Keratinocyte (primary cell): ENCODE results near the gene FAM120AOS. TPM values are rescaled to one million over a fixed set of nuclear protein-coding genes. Genes with fewer than 3 reads are reported as not detected.

ENCODE experiments used
- DNase-seq: peaks from one replicate; pipeline ENCODE4 v3.0.0-alpha.2; 2011; ENCODE audit warnings: low read depth, missing footprints, low spot score
- FAIRE-seq: peaks from 2 replicates; lab custom pipeline; 2011; peaks lifted over from hg19 to GRCh38; lab: Jason Lieb, UNC
- H2AFZ ChIP-seq: 2 replicates; pipeline ENCODE4 v1.6.0; 2012; ENCODE audit warnings: low read length, control low read depth, inconsistent platforms; ENCODE audit not compliant: control insufficient read depth
- H3K27ac ChIP-seq: 2 replicates; pipeline ENCODE4 v1.5.1; 2011; ENCODE audit warnings: low read length; ENCODE audit not compliant: control insufficient read depth, insufficient read depth
- H3K27me3 ChIP-seq: 3 replicates; pipeline ENCODE4 v1.6.0; 2011; ENCODE audit warnings: low read length; ENCODE audit not compliant: control insufficient read depth, insufficient read depth; ENCODE audit errors: extremely low read depth
- H3K36me3 ChIP-seq, 2 experiments: 2 replicates in 1 of 2; 3 replicates in 1 of 2; pipeline ENCODE4 v1.5.1; 2011; ENCODE audit warnings: low read length in 2 of 2, mild to moderate bottlenecking in 1 of 2; ENCODE audit not compliant: control insufficient read depth in 2 of 2, insufficient read depth in 2 of 2; ENCODE audit errors: extremely low read depth in 1 of 2
- H3K4me1 ChIP-seq: 3 replicates; pipeline ENCODE4 v1.5.1; 2011; ENCODE audit warnings: low read length; ENCODE audit not compliant: control insufficient read depth, insufficient read depth; ENCODE audit errors: extremely low read depth
- H3K4me2 ChIP-seq: 3 replicates; pipeline ENCODE4 v1.6.0; 2011; ENCODE audit warnings: low read depth, low read length; ENCODE audit not compliant: control insufficient read depth, insufficient read depth; ENCODE audit errors: extremely low read depth
- H3K4me3 ChIP-seq, 3 experiments: fragments of 200-600 bp in 1 of 3; sonication (generic) in 1 of 3; 2 replicates in 2 of 3; 3 replicates in 1 of 3; pipeline ENCODE4 v1.5.1; 2011 to 2016; ENCODE audit warnings: low read length in 3 of 3, mild to moderate bottlenecking in 3 of 3, control low read depth in 2 of 3, inconsistent platforms in 1 of 3, low read depth in 1 of 3, mixed read lengths in 1 of 3, mixed run types in 1 of 3, moderate library complexity in 1 of 3; ENCODE audit not compliant: control insufficient read depth in 2 of 3, insufficient read depth in 2 of 3; ENCODE audit errors: extremely low read depth in 1 of 3
- H3K79me2 ChIP-seq: 2 replicates; pipeline ENCODE4 v1.6.0; 2012; ENCODE audit warnings: low read length; ENCODE audit not compliant: control insufficient read depth, insufficient read depth
- H3K9ac ChIP-seq: 3 replicates; pipeline ENCODE4 v1.6.0; 2011; ENCODE audit warnings: low read length; ENCODE audit not compliant: control insufficient read depth, insufficient read depth; ENCODE audit errors: extremely low read depth
- H3K9me1 ChIP-seq: 3 replicates; pipeline ENCODE4 v1.6.0; 2011; ENCODE audit warnings: low read length; ENCODE audit not compliant: control insufficient read depth, insufficient read depth; ENCODE audit errors: extremely low read depth
- H3K9me3 ChIP-seq: 2 replicates; pipeline ENCODE4 v1.5.1; 2012; ENCODE audit warnings: low read depth, low read length; ENCODE audit not compliant: control insufficient read depth
- H4K20me1 ChIP-seq: 3 replicates; pipeline ENCODE4 v1.6.0; 2011; ENCODE audit warnings: low read length; ENCODE audit not compliant: control insufficient read depth, insufficient read depth; ENCODE audit errors: extremely low read depth
- EZH2 ChIP-seq: IDR thresholded peaks from one replicate; pipeline ENCODE4 v1.6.1; 2012; ENCODE audit warnings: inconsistent platforms, mild to moderate bottlenecking, low read length, moderate library complexity
- dilution Hi-C: fragments of 300-500 bp; cut with MboI; formaldehyde crosslinking; loops from one replicate; pipeline ENCODE4 v1.7.0; 2020; ENCODE audit warnings: low sequenced_read_pairs; ENCODE audit not compliant: extremely low pct_ligation_motif_present
- polyA plus RNA-seq, 5 experiments: library from polyadenylated mRNA; depleted of rRNA in 3 of 5; stranded (reverse) in 3 of 5; stranded (forward) in 1 of 5; unstranded in 1 of 5; fragments of >200 nt; gene quantifications; 1 replicate in 1 of 5; 2 replicates in 3 of 5; 3 replicates in 1 of 5; pipeline versions ENCODE4 v1.2.1 to v1.2.3, GENCODE V29; 2011 to 2012; ENCODE audit warnings: missing spikeins in 2 of 5, low read depth in 1 of 5, low replicate concordance in 1 of 5
- TF ChIP-seq, protein P1 (sequence below), 3 experiments: IDR thresholded peaks in 1 of 3; conservative IDR thresholded peaks in 1 of 3; optimal IDR thresholded peaks in 1 of 3; 2 replicates in 2 of 3; 3 replicates in 1 of 3; pipeline versions ENCODE3 to v1.5.1; 2011; ENCODE audit warnings: low read length in 3 of 3, mild to moderate bottlenecking in 3 of 3, moderate library complexity in 2 of 3, control low read depth in 1 of 3, inconsistent platforms in 1 of 3; ENCODE audit not compliant: insufficient read depth in 2 of 3; ENCODE audit errors: extremely low read depth in 1 of 3

Gene FAM120AOS
- polyA plus RNA-seq, 1 donor (not counting 4 experiments of a cell fraction or from before 2014, with no cell fraction given), result 18.6 TPM

DNA sequence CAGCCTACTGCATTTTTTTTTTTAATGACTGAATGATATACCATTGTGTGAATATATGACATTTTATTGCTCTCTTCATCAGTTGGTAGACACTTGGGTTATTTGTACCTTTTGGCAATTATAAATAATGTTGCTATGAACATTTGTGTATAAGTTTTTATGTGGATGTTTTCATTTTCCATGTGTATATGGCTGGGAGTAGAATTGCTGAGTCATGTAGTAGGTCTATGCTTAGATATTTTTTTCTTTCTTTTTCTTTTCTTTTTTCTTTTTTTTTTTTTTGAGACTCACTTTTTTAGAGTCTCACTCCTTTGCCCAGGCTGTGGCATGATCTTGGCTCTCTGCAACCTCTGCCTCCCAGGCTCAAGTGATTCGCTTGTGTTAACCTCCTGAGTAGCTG, 32.9 kb upstream of the FAM120AOS start:
- H3K4me2 ChIP-seq, result no peak overlapping the region
- H3K27ac ChIP-seq, result no peak overlapping the region
- TF ChIP-seq, protein P1, sequence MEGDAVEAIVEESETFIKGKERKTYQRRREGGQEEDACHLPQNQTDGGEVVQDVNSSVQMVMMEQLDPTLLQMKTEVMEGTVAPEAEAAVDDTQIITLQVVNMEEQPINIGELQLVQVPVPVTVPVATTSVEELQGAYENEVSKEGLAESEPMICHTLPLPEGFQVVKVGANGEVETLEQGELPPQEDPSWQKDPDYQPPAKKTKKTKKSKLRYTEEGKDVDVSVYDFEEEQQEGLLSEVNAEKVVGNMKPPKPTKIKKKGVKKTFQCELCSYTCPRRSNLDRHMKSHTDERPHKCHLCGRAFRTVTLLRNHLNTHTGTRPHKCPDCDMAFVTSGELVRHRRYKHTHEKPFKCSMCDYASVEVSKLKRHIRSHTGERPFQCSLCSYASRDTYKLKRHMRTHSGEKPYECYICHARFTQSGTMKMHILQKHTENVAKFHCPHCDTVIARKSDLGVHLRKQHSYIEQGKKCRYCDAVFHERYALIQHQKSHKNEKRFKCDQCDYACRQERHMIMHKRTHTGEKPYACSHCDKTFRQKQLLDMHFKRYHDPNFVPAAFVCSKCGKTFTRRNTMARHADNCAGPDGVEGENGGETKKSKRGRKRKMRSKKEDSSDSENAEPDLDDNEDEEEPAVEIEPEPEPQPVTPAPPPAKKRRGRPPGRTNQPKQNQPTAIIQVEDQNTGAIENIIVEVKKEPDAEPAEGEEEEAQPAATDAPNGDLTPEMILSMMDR (optimal IDR thresholded peaks at IDR 0.05 in 1 of 3, IDR thresholded peaks at IDR 0.05 in 1 of 3, conservative IDR thresholded peaks at IDR 0.05 in 1 of 3; ENCODE audit: extremely low read depth in 1 of 3, insufficient read depth in 2 of 3, low read length in 3 of 3), result no peak
- no peak for TF ChIP-seq EZH2
- no peaks in the 10 kb centered on the region for H3K27me3 ChIP-seq
- H3K4me1 ChIP-seq, result no peaks in the 10 kb centered on the region
- H2AFZ ChIP-seq, result no peak overlapping the region
- DNase-seq (no peak), FAIRE-seq (no peak)
- no peaks in the 10 kb centered on the region for H3K9me1 ChIP-seq
- dilution Hi-C loops, result no loop called here
- peaks cover 71% of the 10 kb centered on the region for H3K79me2 ChIP-seq
- no peak overlapping the region for H3K4me3 ChIP-seq
- no peak overlapping the region for H3K9ac ChIP-seq
- H4K20me1 ChIP-seq, result no peaks in the 10 kb centered on the region
- peaks cover 20 to 25% of the 10 kb centered on the region in 2 experiments for H3K36me3 ChIP-seq
- H3K9me3 ChIP-seq, result no peaks in the 10 kb centered on the region

DNA sequence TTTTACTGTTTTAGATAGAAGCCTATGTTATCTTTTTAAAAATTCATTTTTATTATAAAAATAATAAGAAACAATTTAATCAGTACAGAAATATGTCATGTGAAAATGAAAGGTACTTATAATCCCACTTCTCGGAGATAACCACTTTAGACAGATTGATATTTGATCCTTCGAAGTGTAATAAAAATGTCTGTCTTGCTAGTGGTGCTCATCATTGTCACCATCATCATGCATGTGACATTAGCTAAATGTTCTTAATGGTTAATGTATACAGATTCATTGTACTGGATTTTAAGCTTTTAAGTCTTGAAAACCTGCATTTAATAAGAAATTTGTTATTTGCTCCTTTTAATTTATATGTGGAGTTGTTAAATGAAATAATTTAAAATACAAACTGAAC, 30.1 kb upstream of the FAM120AOS start:
- peaks cover 14 to 18% of the 10 kb centered on the region in 2 experiments for H3K36me3 ChIP-seq
- no peak overlapping the region for H3K9ac ChIP-seq
- H2AFZ ChIP-seq, result no peak overlapping the region
- TF ChIP-seq, protein P1 (optimal IDR thresholded peaks at IDR 0.05 in 1 of 3, IDR thresholded peaks at IDR 0.05 in 1 of 3, conservative IDR thresholded peaks at IDR 0.05 in 1 of 3; ENCODE audit: extremely low read depth in 1 of 3, insufficient read depth in 2 of 3, low read length in 3 of 3), result no peak
- TF ChIP-seq EZH2, result no peak
- H3K4me1 ChIP-seq, result no peaks in the 10 kb centered on the region
- peaks cover 71% of the 10 kb centered on the region for H3K79me2 ChIP-seq
- no peaks in the 10 kb centered on the region for H3K9me3 ChIP-seq
- no peaks in the 10 kb centered on the region for H3K27me3 ChIP-seq
- H3K27ac ChIP-seq, result no peak overlapping the region
- H3K9me1 ChIP-seq, result no peaks in the 10 kb centered on the region
- H4K20me1 ChIP-seq, result peaks cover 6% of the 10 kb centered on the region
- no peak for FAIRE-seq
- dilution Hi-C loops, result no loop called here
- no peak for DNase-seq
- H3K4me3 ChIP-seq, result no peak overlapping the region
- no peak overlapping the region for H3K4me2 ChIP-seq
